ENCODE measurements around the gene KRT73. TPM values are rescaled to one million over a fixed set of nuclear protein-coding genes. Genes with fewer than 3 reads are reported as not detected.

Gene KRT73
- total RNA-seq, 1 donor from 2014 or later = 0.77 TPM

- no peak overlapping the region for H3K27ac Mint-ChIP-seq (ENCODE audit: unreplicated experiment)
- no peaks in the 10 kb centered on the region for H3K36me3 Mint-ChIP-seq (ENCODE audit: low read depth, unreplicated experiment)
- peaks cover 3% of the 10 kb centered on the region for H3K27me3 Mint-ChIP-seq (ENCODE audit: unreplicated experiment)
- no peak overlapping the region for H3K4me3 Mint-ChIP-seq (ENCODE audit: unreplicated experiment)
- peaks cover 4% of the 10 kb centered on the region for H3K4me1 Mint-ChIP-seq (ENCODE audit: unreplicated experiment)
- TF ChIP-seq CTCF (IDR thresholded peaks at IDR 0.05; ENCODE audit: unreplicated experiment) = no peak
- H3K9me3 Mint-ChIP-seq (ENCODE audit: unreplicated experiment) = no peaks in the 10 kb centered on the region
- DNase-seq (ENCODE audit: low spot score) = no peak
These were observed 32.4 kb downstream of the KRT73 start for GRCh38 chr12:52585946-52586345.

GRCh38 chr12:52585066-52585465 is 33.3 kb downstream of the KRT73 start:
- peaks cover 8% of the 10 kb centered on the region for H3K4me1 Mint-ChIP-seq (ENCODE audit: unreplicated experiment)
- no peak for TF ChIP-seq CTCF (IDR thresholded peaks at IDR 0.05; ENCODE audit: unreplicated experiment)
- H3K9me3 Mint-ChIP-seq (ENCODE audit: unreplicated experiment) = no peaks in the 10 kb centered on the region
- peaks cover 4% of the 10 kb centered on the region for H3K27me3 Mint-ChIP-seq (ENCODE audit: unreplicated experiment)
- DNase-seq (ENCODE audit: low spot score) = no peak
- H3K36me3 Mint-ChIP-seq (ENCODE audit: low read depth, unreplicated experiment) = no peaks in the 10 kb centered on the region
- no peak overlapping the region for H3K4me3 Mint-ChIP-seq (ENCODE audit: unreplicated experiment)
- H3K27ac Mint-ChIP-seq (ENCODE audit: unreplicated experiment) = no peak overlapping the region

GRCh38 chr12:52584156-52584682 is 34.1 kb downstream of the KRT73 start:
- peaks cover 4% of the 10 kb centered on the region for H3K27me3 Mint-ChIP-seq (ENCODE audit: unreplicated experiment)
- H3K9me3 Mint-ChIP-seq (ENCODE audit: unreplicated experiment) = no peaks in the 10 kb centered on the region
- no peak overlapping the region for H3K27ac Mint-ChIP-seq (ENCODE audit: unreplicated experiment)
- no peak for TF ChIP-seq CTCF (IDR thresholded peaks at IDR 0.05; ENCODE audit: unreplicated experiment)
- H3K4me1 Mint-ChIP-seq (ENCODE audit: unreplicated experiment) = peaks cover 9% of the 10 kb centered on the region
- H3K36me3 Mint-ChIP-seq (ENCODE audit: low read depth, unreplicated experiment) = no peaks in the 10 kb centered on the region
- no peak overlapping the region for H3K4me3 Mint-ChIP-seq (ENCODE audit: unreplicated experiment)
- DNase-seq (ENCODE audit: low spot score) = no peak

- Mint-ChIP-seq H3K27ac (ENCODE audit: unreplicated experiment) (no peak overlapping the region), H3K36me3 (ENCODE audit: low read depth, unreplicated experiment) (no peaks in the 10 kb centered on the region), H3K9me3 (ENCODE audit: unreplicated experiment) (no peaks in the 10 kb centered on the region), H3K27me3 (ENCODE audit: unreplicated experiment) (peaks cover 4% of the 10 kb centered on the region), H3K4me1 (ENCODE audit: unreplicated experiment) (peaks cover 9% of the 10 kb centered on the region), H3K4me3 (ENCODE audit: unreplicated experiment) (no peak overlapping the region)
- TF ChIP-seq CTCF (IDR thresholded peaks at IDR 0.05; ENCODE audit: unreplicated experiment) = peak; percentile 67
- DNase-seq (ENCODE audit: low spot score) = peak; percentile 76
These were observed 35.3 kb downstream of the KRT73 start for GRCh38 chr12:52582971-52583456.

- Mint-ChIP-seq H3K9me3 (ENCODE audit: unreplicated experiment) (no peaks in the 10 kb centered on the region), H3K4me3 (ENCODE audit: unreplicated experiment) (no peak overlapping the region), H3K36me3 (ENCODE audit: low read depth, unreplicated experiment) (no peaks in the 10 kb centered on the region), H3K4me1 (ENCODE audit: unreplicated experiment) (peaks cover 9% of the 10 kb centered on the region), H3K27ac (ENCODE audit: unreplicated experiment) (no peak overlapping the region), H3K27me3 (ENCODE audit: unreplicated experiment) (peaks cover 4% of the 10 kb centered on the region)
- TF ChIP-seq CTCF (IDR thresholded peaks at IDR 0.05; ENCODE audit: unreplicated experiment) = no peak
- no peak for DNase-seq (ENCODE audit: low spot score)
These were observed 35.9 kb downstream of the KRT73 start for GRCh38 chr12:52582486-52582885.
